A673 (cell line): Measurements from ENCODE around the gene STON1. TPM values are rescaled to one million over a fixed set of nuclear protein-coding genes. Genes with fewer than 3 reads are reported as not detected.

Source experiments
- BruUV-seq: library from RNA; stranded (reverse); fragments of 400-500 nt; replicated peaks from 2 replicates; lab custom pipeline; 2021; lab: Mats Ljungman, UMichigan
- CTCF ChIA-PET: fragments of 300-600 bp; sonication (Branson Sonifier 250); formaldehyde crosslinking; loops from one replicate; lab custom pipeline; 2022; ENCODE audit warnings: antibody characterized with exemption; lab: Charles Lee
- POLR2A ChIA-PET: fragments of 300-600 bp; sonication (Branson Sonifier 250); formaldehyde crosslinking; loops from one replicate; lab custom pipeline; 2022; ENCODE audit warnings: antibody characterized with exemption; ENCODE audit not compliant: low non-redundant PET; lab: Charles Lee
- DNase-seq: peaks from one replicate; pipeline ENCODE4 v3.0.0-alpha.2; 2015; ENCODE audit warnings: low spot score
- H3K27ac ChIP-seq: fragments of 200-600 bp; sonication (generic); 2 replicates; pipeline ENCODE4 v1.5.1; 2016; ENCODE audit warnings: mixed run types, low read depth, mild to moderate bottlenecking, mixed read lengths, antibody characterized with exemption, low read length; ENCODE audit not compliant: poor library complexity, severe bottlenecking
- H3K27me3 ChIP-seq: fragments of 200-600 bp; sonication (generic); replicated peaks from 2 replicates; pipeline ENCODE4 v1.6.1; 2017; ENCODE audit warnings: mixed run types, low read depth, mild to moderate bottlenecking, mixed read lengths, antibody characterized with exemption, low read length; ENCODE audit not compliant: insufficient read depth, poor library complexity
- H3K36me3 ChIP-seq: fragments of 200-600 bp; sonication (generic); 2 replicates; pipeline ENCODE4 v1.6.1; 2016; ENCODE audit warnings: mixed run types, mild to moderate bottlenecking, mixed read lengths, antibody characterized with exemption, low read length; ENCODE audit not compliant: insufficient read depth, poor library complexity, severe bottlenecking
- H3K4me1 ChIP-seq: fragments of 200-600 bp; sonication (generic); 2 replicates; pipeline ENCODE4 v1.6.1; 2017; ENCODE audit warnings: mixed run types, mild to moderate bottlenecking, mixed read lengths, antibody characterized with exemption, low read length; ENCODE audit not compliant: insufficient read depth, poor library complexity, severe bottlenecking
- H3K4me3 ChIP-seq: fragments of 200-600 bp; sonication (generic); 2 replicates; pipeline ENCODE4 v1.5.1; 2016; ENCODE audit warnings: low read depth, mixed run types, mild to moderate bottlenecking, mixed read lengths, low read length; ENCODE audit not compliant: poor library complexity, severe bottlenecking
- H3K9me3 ChIP-seq: fragments of 200-600 bp; sonication (generic); 2 replicates; pipeline ENCODE4 v1.6.1; 2016; ENCODE audit warnings: mixed run types, low read depth, mild to moderate bottlenecking, mixed read lengths, antibody characterized with exemption, low read length; ENCODE audit not compliant: poor library complexity, severe bottlenecking
- CTCF ChIP-seq: fragments of 300-800, 200-600 bp; sonication (generic); conservative IDR thresholded peaks from 2 replicates; pipeline ENCODE4 v1.5.1; 2017; ENCODE audit warnings: low read depth, mild to moderate bottlenecking, antibody characterized with exemption, low read length, moderate library complexity, mixed read lengths
- EZH2 ChIP-seq: fragments of 200-600 bp; sonication (generic); IDR thresholded peaks from 2 replicates; pipeline ENCODE4 v1.6.1; 2017; ENCODE audit warnings: borderline replicate concordance, low read depth, mild to moderate bottlenecking, mixed read lengths, antibody characterized with exemption, low read length; ENCODE audit not compliant: poor library complexity, severe bottlenecking
- intact Hi-C: fragments of 100-400 bp; cut with micrococcal nuclease; formaldehyde crosslinking; loops from one replicate; pipeline ENCODE4 v1.10.0; 2022; ENCODE audit not compliant: unreplicated experiment
- total RNA-seq: library from RNA; stranded (reverse); gene quantifications from 2 replicates; pipeline ENCODE4 v1.2.3, GENCODE V29; 2021

Gene STON1
- total RNA-seq, 1 experiment from 2014 or later = 1.1 TPM

DNA sequence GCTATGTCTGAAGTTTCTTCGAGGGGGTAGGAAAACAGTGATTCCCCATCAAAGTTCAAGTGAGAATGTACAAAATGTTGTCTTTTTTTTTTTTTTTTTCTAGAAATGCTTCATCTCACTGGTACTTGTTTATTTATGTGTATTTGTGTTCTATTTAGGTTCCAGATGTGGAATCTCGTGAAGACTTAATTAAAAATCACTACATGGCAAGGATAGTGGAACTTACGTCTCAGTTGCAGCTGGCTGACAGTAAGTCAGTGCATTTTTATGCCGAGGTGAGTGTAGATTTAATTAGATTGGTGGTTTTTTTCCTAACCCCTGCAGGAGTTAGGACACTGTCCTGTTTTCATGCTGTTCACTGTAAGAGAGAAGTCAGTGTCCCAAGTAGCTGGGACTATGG is 22.8 kb upstream of the STON1 start:
- intact Hi-C loops = no loop called here
- POLR2A ChIA-PET = interaction anchor here (0.6 kb wide), 1 partner anchor 208 kb away, joined by 4 read pairs; no protein-coding TSS in a partner anchor

GRCh38 chr2:48508461-48509124 is 21.4 kb upstream of the STON1 start:
- Histone ChIP-seq H3K4me3 (no peak overlapping the region), H3K27ac (no peak overlapping the region)
- CTCF ChIA-PET = no interaction called here

More for the DNA sequence above, 22.8 kb upstream of the STON1 start:
- Histone ChIP-seq H3K4me3 (no peak overlapping the region), H3K27ac (no peak overlapping the region), H3K36me3 (no peaks in the 10 kb centered on the region), H3K9me3 (no peaks in the 10 kb centered on the region), H3K4me1 (peaks cover 36% of the 10 kb centered on the region), H3K27me3 (no peaks in the 10 kb centered on the region)
- CTCF ChIA-PET = no interaction called here
- no peak for DNase-seq
- BruUV-seq = no TSS peak
- no peak for TF ChIP-seq EZH2

GRCh38 chr2:48510329-48510728 is 19.6 kb upstream of the STON1 start:
- Histone ChIP-seq H3K4me3 (no peak overlapping the region), H3K4me1 (peaks cover 41% of the 10 kb centered on the region), H3K27ac (peak overlapping the region; percentile 27), H3K36me3 (no peaks in the 10 kb centered on the region), H3K9me3 (no peaks in the 10 kb centered on the region), H3K27me3 (no peaks in the 10 kb centered on the region)
- CTCF ChIA-PET = no interaction called here
- peak; percentile 42 for DNase-seq
- BruUV-seq = no TSS peak
- intact Hi-C loops = no loop called here
- TF ChIP-seq CTCF (no peak), EZH2 (no peak)
- POLR2A ChIA-PET = no interaction called here

More at GRCh38 chr2:48508461-48509124, 21.4 kb upstream of the STON1 start:
- H3K4me1 ChIP-seq = peaks cover 41% of the 10 kb centered on the region
- intact Hi-C loops = no loop called here
- no peak for DNase-seq
- no peaks in the 10 kb centered on the region for H3K36me3 ChIP-seq
- no peaks in the 10 kb centered on the region for H3K27me3 ChIP-seq
- H3K9me3 ChIP-seq = no peaks in the 10 kb centered on the region
- POLR2A ChIA-PET = no interaction called here
- no TSS peak for BruUV-seq
- TF ChIP-seq EZH2 (no peak), CTCF (no peak)
